Uterus (tissue), 2 donors: ENCODE data around the gene FMN2.

Experiments
- CTCF ChIP-seq, 4 experiments: fragments of 200-600 bp in 2 of 4; fragments of 450-650 bp in 2 of 4; sonication (generic) in 2 of 4; IDR thresholded peaks; one replicate each; pipeline ENCODE4 v1.5.1; 2016 to 2019; ENCODE audit warnings: antibody characterized with exemption in 4 of 4, mild to moderate bottlenecking in 2 of 4, moderate library complexity in 1 of 4
- POLR2A ChIP-seq, 2 donors: fragments of 450-650 bp; IDR thresholded peaks; one replicate each; pipeline ENCODE4 v1.6.1; 2016; ENCODE audit warnings: antibody characterized with exemption in 2 of 2, mild to moderate bottlenecking in 1 of 2, moderate library complexity in 1 of 2

DNA sequence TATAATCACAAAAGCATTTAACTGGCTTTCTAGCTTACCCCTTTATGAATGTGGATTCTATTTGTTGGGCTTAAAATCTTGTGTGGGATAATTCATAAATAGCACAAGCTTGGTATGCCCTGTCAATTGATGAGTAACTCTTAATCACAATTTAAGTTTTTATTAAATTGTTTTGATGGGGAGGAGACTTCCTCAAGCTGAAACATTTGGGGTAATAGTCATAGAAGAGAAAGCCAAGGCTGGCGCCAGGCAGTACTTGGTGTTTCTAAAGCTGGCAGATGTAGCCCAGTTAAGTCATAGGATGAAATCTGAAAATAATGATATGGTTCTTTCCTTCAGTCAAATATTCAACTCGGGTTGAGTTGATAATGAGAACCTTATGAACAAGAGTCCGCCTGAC, 167.2 kb downstream of the FMN2 start:
- TF ChIP-seq CTCF (IDR thresholded peaks at IDR 0.05) (no peak), POLR2A (IDR thresholded peaks at IDR 0.05) (no peak)
